GM19324 (cell line): ENCODE data around the gene SH3BP4.

Experiments used
- ATAC-seq: cut with Tn5 transposase; IDR thresholded peaks from one replicate; pipeline ENCODE4 v1.9.1; 2021; ENCODE audit warnings: mild to moderate bottlenecking, moderate library complexity; ENCODE audit not compliant: unreplicated experiment, low FRiP score

Gene SH3BP4

GRCh38 chr2:234945339-234945873 is 6.4 kb upstream of the SH3BP4 start:
- ATAC-seq: no peak

- ATAC-seq: no peak
These were observed 4.3 kb upstream of the SH3BP4 start for GRCh38 chr2:234947556-234947955.

GRCh38 chr2:234949762-234950434 is 1.9 kb upstream of the SH3BP4 start:
- ATAC-seq: no peak

- no peak for ATAC-seq
These were observed 1.4 kb upstream of the SH3BP4 start for GRCh38 chr2:234950435-234950729.

GRCh38 chr2:234950730-234951663 is 820 bp upstream of the SH3BP4 start:
- no peak for ATAC-seq

- no peak for ATAC-seq
These were observed 676 bp downstream of the SH3BP4 start for GRCh38 chr2:234952270-234953115.

GRCh38 chr2:234953116-234954031 is 1.6 kb downstream of the SH3BP4 start:
- ATAC-seq: no peak

- ATAC-seq: no peak
These were observed 2.8 kb downstream of the SH3BP4 start for GRCh38 chr2:234954551-234954992.

- no peak for ATAC-seq
These were observed 3.3 kb downstream of the SH3BP4 start for GRCh38 chr2:234955091-234955591.

GRCh38 chr2:234955971-234956509 is 4.2 kb downstream of the SH3BP4 start:
- ATAC-seq: no peak

- no peak for ATAC-seq
These were observed 6.0 kb downstream of the SH3BP4 start for GRCh38 chr2:234957834-234958135.

GRCh38 chr2:234958311-234958710 is 6.5 kb downstream of the SH3BP4 start:
- no peak for ATAC-seq

- no peak for ATAC-seq
These were observed 7.1 kb downstream of the SH3BP4 start for GRCh38 chr2:234958746-234959395.

- no peak for ATAC-seq
These were observed 8.6 kb downstream of the SH3BP4 start for GRCh38 chr2:234960175-234961088.

- ATAC-seq: no peak
These were observed 10.0 kb downstream of the SH3BP4 start for GRCh38 chr2:234961784-234962183.

GRCh38 chr2:234963773-234964615 is 12.2 kb downstream of the SH3BP4 start:
- no peak for ATAC-seq
